Vagina (tissue), 2 donors: Measurements from ENCODE around the gene SLC35B2.
A peak's percentile ranks its signal among the peaks of the same experiment; 100 is the strongest.

Experiments used
- CTCF ChIP-seq, 3 experiments: fragments of 450-650 bp in 2 of 3; fragments of 200-600 bp in 1 of 3; sonication (generic) in 1 of 3; IDR thresholded peaks; one replicate each; pipeline ENCODE4 v1.5.1; 2017 to 2019; ENCODE audit warnings: antibody characterized with exemption in 3 of 3, mild to moderate bottlenecking in 2 of 3, moderate library complexity in 2 of 3
- POLR2A ChIP-seq, 2 donors: fragments of 450-650 bp; IDR thresholded peaks; one replicate each; pipeline ENCODE4 v1.6.1; 2017; ENCODE audit warnings: antibody characterized with exemption in 2 of 2, mild to moderate bottlenecking in 2 of 2, moderate library complexity in 2 of 2

GRCh38 chr6:44237813-44238433, 19.4 kb downstream of the SLC35B2 start:
- TF ChIP-seq CTCF (IDR thresholded peaks at IDR 0.05) (peak; percentile 98 to 99 (median 99)), POLR2A (IDR thresholded peaks at IDR 0.05) (peak in 1 of 2 donors; percentile 19)
